GM21786 (cell line): ENCODE measurements around the gene VARS1.
"Not testable (repeated sequence)": the region's sequence is repeated elsewhere in the genome, so short reads cannot be mapped to it uniquely, and the experiment has no call there.

Experiments used
- ATAC-seq: cut with Tn5 transposase; IDR thresholded peaks from one replicate; pipeline ENCODE4 v1.9.1; 2021; ENCODE audit not compliant: unreplicated experiment

VARS1 gene

GRCh38 chr6:31794866-31795615 lies 511 bp downstream of the VARS1 start:
- ATAC-seq = peak; percentile 24

GRCh38 chr6:31794294-31794865 lies 1.2 kb downstream of the VARS1 start:
- ATAC-seq = no peak

GRCh38 chr6:31793927-31794245 lies 1.7 kb downstream of the VARS1 start:
- not testable (repeated sequence) for ATAC-seq

- ATAC-seq = no peak
Observed at GRCh38 chr6:31792761-31793171, 2.8 kb downstream of the VARS1 start.

- ATAC-seq = no peak
Observed at GRCh38 chr6:31792090-31792374, 3.5 kb downstream of the VARS1 start.

GRCh38 chr6:31791324-31792089 lies 4.0 kb downstream of the VARS1 start:
- no peak for ATAC-seq

GRCh38 chr6:31785475-31785874 lies 10.1 kb downstream of the VARS1 start:
- no peak for ATAC-seq

- no peak for ATAC-seq
Observed at GRCh38 chr6:31784098-31784925, 11.2 kb downstream of the VARS1 start.

- ATAC-seq = no peak
Observed at GRCh38 chr6:31782126-31782855, 13.3 kb downstream of the VARS1 start.

GRCh38 chr6:31781244-31782125 lies 14.1 kb downstream of the VARS1 start:
- ATAC-seq = no peak

GRCh38 chr6:31780507-31781243 lies 14.9 kb downstream of the VARS1 start:
- no peak for ATAC-seq

GRCh38 chr6:31779908-31780307 lies 15.6 kb downstream of the VARS1 start:
- no peak for ATAC-seq

- no peak for ATAC-seq
Observed at GRCh38 chr6:31778999-31779885, 16.3 kb downstream of the VARS1 start.

- ATAC-seq = no peak
Observed at GRCh38 chr6:31778193-31778592, 17.4 kb downstream of the VARS1 start.

- ATAC-seq = no peak
Observed at GRCh38 chr6:31777667-31778050, 17.9 kb downstream of the VARS1 start.

- peak; percentile 81 for ATAC-seq
Observed at GRCh38 chr6:31776989-31777666, 18.4 kb downstream of the VARS1 start, which contains the start of gene VWA7. TSS of gene VWA7 (minus strand) at chr6:31777328. CDS start at chr6:31776779, 549 bp downstream.

GRCh38 chr6:31776485-31776988 lies 19.0 kb downstream of the VARS1 start:
- ATAC-seq = no peak
